Stimulated activated CD8-positive, alpha-beta memory T cell treated with anti-CD3 and anti-CD28 coated beads, Interleukin-4, amount 100 ng/mL, for 24 hours (primary cell): Measurements from ENCODE around the gene ERAS.
"Not testable (repeated sequence)": the region's sequence is repeated elsewhere in the genome, so short reads cannot be mapped to it uniquely, and the experiment has no call there.

Experiments used
- DNase-seq: peaks from one replicate; pipeline ENCODE4 v3.0.0-alpha.2; 2020; ENCODE audit warnings: low read depth

ERAS gene

GRCh38 chrX:48833542-48834138 is 7.3 kb downstream of the ERAS start:
- no peak for DNase-seq

GRCh38 chrX:48834383-48834709 is 8.0 kb downstream of the ERAS start:
- DNase-seq = no peak

- no peak for DNase-seq
These were observed 9.4 kb downstream of the ERAS start, which contains the start of gene PCSK1N for GRCh38 chrX:48835524-48836329. Gene PCSK1N (minus strand): TSS chrX:48835610. CDS start chrX:48835532, 78 bp downstream.

GRCh38 chrX:48839686-48840085 is 13.4 kb downstream of the ERAS start:
- DNase-seq = no peak

GRCh38 chrX:48848847-48849246 is 22.5 kb downstream of the ERAS start:
- DNase-seq = no peak

- no peak for DNase-seq
These were observed 26.5 kb downstream of the ERAS start for GRCh38 chrX:48852857-48853256.

- DNase-seq = not testable (repeated sequence)
These were observed 27.2 kb downstream of the ERAS start for GRCh38 chrX:48853494-48853893.

- not testable (repeated sequence) for DNase-seq
These were observed 27.9 kb downstream of the ERAS start for GRCh38 chrX:48854121-48854804.

- DNase-seq = no peak
These were observed 28.6 kb downstream of the ERAS start for GRCh38 chrX:48854898-48855297.

- DNase-seq = no peak
These were observed 37.9 kb downstream of the ERAS start for GRCh38 chrX:48864210-48864609.

- DNase-seq = not testable (repeated sequence)
These were observed 45.7 kb downstream of the ERAS start for GRCh38 chrX:48872017-48872416.

- DNase-seq = not testable (repeated sequence)
These were observed 50.6 kb downstream of the ERAS start for GRCh38 chrX:48876944-48877343.
